Skeletal muscle tissue (tissue), 4 donors: Measurements from ENCODE around the gene SULT1A1. TPM values are rescaled to one million over a fixed set of nuclear protein-coding genes. Genes with fewer than 3 reads are reported as not detected.

Experiments
- H3K27ac ChIP-seq: one replicate; pipeline ENCODE4 v1.7.0; 2013; ENCODE audit warnings: mild to moderate bottlenecking, low read depth, low read length, inconsistent platforms
- H3K27me3 ChIP-seq, 3 donors: one replicate each; pipeline ENCODE4 v1.7.0; 2013; ENCODE audit warnings: low read length in 3 of 3; ENCODE audit not compliant: control insufficient read depth in 3 of 3, insufficient read depth in 3 of 3
- H3K36me3 ChIP-seq, 3 donors: one replicate each; pipeline ENCODE4 v1.7.0; 2013; ENCODE audit warnings: low read length in 3 of 3; ENCODE audit not compliant: control insufficient read depth in 3 of 3, insufficient read depth in 3 of 3
- H3K4me1 ChIP-seq, 3 donors: one replicate each; pipeline ENCODE4 v1.7.0; 2013; ENCODE audit warnings: low read length in 3 of 3, mild to moderate bottlenecking in 3 of 3; ENCODE audit not compliant: control insufficient read depth in 3 of 3, insufficient read depth in 3 of 3
- H3K4me3 ChIP-seq, 3 donors: one replicate each; pipeline ENCODE4 v1.7.0; 2013; ENCODE audit warnings: low read length in 3 of 3
- H3K9ac ChIP-seq, 3 donors: one replicate each; pipeline ENCODE4 v1.7.0; 2013; ENCODE audit warnings: low read length in 3 of 3, mild to moderate bottlenecking in 3 of 3, moderate library complexity in 2 of 3, low read depth in 1 of 3
- H3K9me3 ChIP-seq, 3 donors: one replicate each; pipeline ENCODE4 v1.7.0; 2013; ENCODE audit warnings: low read length in 3 of 3; ENCODE audit not compliant: control insufficient read depth in 3 of 3
- total RNA-seq: library from RNA; depleted of rRNA; stranded (reverse); fragments of >200 nt; gene quantifications from one replicate; pipeline ENCODE4 v1.2.3, GENCODE V29; 2014
- donor health status: Osteomylitis.

The SULT1A1 gene
- total RNA-seq, 1 donor from 2014 or later, result 2.6 TPM

GRCh38 chr16:28561557-28562187 lies 48.2 kb downstream of the SULT1A1 start:
- Histone ChIP-seq H3K4me1 (peaks cover 7 to 13% (median 7%) of the 10 kb centered on the region in 3 donors), H3K9me3 (no peaks in the 10 kb centered on the region), H3K27ac (no peak overlapping the region), H3K27me3 (no peaks in the 10 kb centered on the region), H3K36me3 (peaks cover 6 to 10% (median 8%) of the 10 kb centered on the region in 3 donors), H3K9ac (peak overlapping the region in 1 of 3 donors; percentile 33), H3K4me3 (no peak overlapping the region)

GRCh38 chr16:28558456-28558855 lies 51.4 kb downstream of the SULT1A1 start:
- H3K36me3 ChIP-seq, result peaks cover 7 to 10% (median 8%) of the 10 kb centered on the region in 3 donors
- H3K9ac ChIP-seq, result no peak overlapping the region
- no peaks in the 10 kb centered on the region for H3K27me3 ChIP-seq
- no peaks in the 10 kb centered on the region for H3K9me3 ChIP-seq
- H3K4me1 ChIP-seq, result peaks cover 11 to 19% (median 14%) of the 10 kb centered on the region in 3 donors
- H3K27ac ChIP-seq, result no peak overlapping the region
- no peak overlapping the region for H3K4me3 ChIP-seq

- peaks cover 4 to 10% (median 8%) of the 10 kb centered on the region in 3 donors for H3K36me3 ChIP-seq
- no peak overlapping the region for H3K4me3 ChIP-seq
- no peak overlapping the region for H3K27ac ChIP-seq
- peaks cover 6 to 12% (median 11%) of the 10 kb centered on the region in 3 donors for H3K4me1 ChIP-seq
- H3K9ac ChIP-seq, result no peak overlapping the region
- no peaks in the 10 kb centered on the region for H3K9me3 ChIP-seq
- no peaks in the 10 kb centered on the region for H3K27me3 ChIP-seq
Observed at GRCh38 chr16:28556914-28557320, 52.9 kb downstream of the SULT1A1 start.

- H3K9ac ChIP-seq, result no peak overlapping the region
- no peak overlapping the region for H3K4me3 ChIP-seq
- no peaks in the 10 kb centered on the region for H3K9me3 ChIP-seq
- H3K27me3 ChIP-seq, result no peaks in the 10 kb centered on the region
- peaks cover 4 to 7% (median 6%) of the 10 kb centered on the region in 3 donors for H3K4me1 ChIP-seq
- peaks cover 4 to 10% (median 8%) of the 10 kb centered on the region in 3 donors for H3K36me3 ChIP-seq
- H3K27ac ChIP-seq, result no peak overlapping the region
Observed at GRCh38 chr16:28555561-28555960, 54.3 kb downstream of the SULT1A1 start.

Other genes with a start within 250 kb of the SULT1A1 start
- not detected for gene NPIPB6, start 246.5 kb downstream of the SULT1A1 start, total RNA-seq
- 150 TPM for gene EIF3CL, start 206.2 kb downstream of the SULT1A1 start, total RNA-seq
- not detected for gene NPIPB7, start 137.7 kb downstream of the SULT1A1 start, total RNA-seq
- gene CLN3, start 118.0 kb downstream of the SULT1A1 start, total RNA-seq, result 10.4 TPM
- under 0.01 TPM for gene APOBR, start 115.4 kb downstream of the SULT1A1 start, total RNA-seq
- 0.52 TPM for gene IL27, start 103.2 kb downstream of the SULT1A1 start, total RNA-seq
- gene NUPR1, start 71.1 kb downstream of the SULT1A1 start, total RNA-seq, result 3.7 TPM
- 19.8 TPM for gene SGF29, start 56.1 kb downstream of the SULT1A1 start, total RNA-seq
- gene SULT1A2, start 13.0 kb downstream of the SULT1A1 start, total RNA-seq, result 0.52 TPM
- gene NPIPB8, start 28.0 kb upstream of the SULT1A1 start, total RNA-seq, result not detected
- gene EIF3C, start 101.4 kb upstream of the SULT1A1 start, total RNA-seq, result 197 TPM
- 4.2 TPM for gene NPIPB9, start 141.7 kb upstream of the SULT1A1 start, total RNA-seq
- 9.9 TPM for gene ATXN2L, start 213.0 kb upstream of the SULT1A1 start, total RNA-seq
- gene TUFM, start 236.3 kb upstream of the SULT1A1 start, total RNA-seq, result 67.8 TPM